HPDE6-E6E7 (cell line): Measurements from ENCODE around the gene DAZL.

Experiments used
- DNase-seq: peaks from one replicate; pipeline ENCODE4 v3.0.0; 2011; ENCODE audit warnings: missing footprints; ENCODE audit errors: extremely low spot score

Gene DAZL

DNA sequence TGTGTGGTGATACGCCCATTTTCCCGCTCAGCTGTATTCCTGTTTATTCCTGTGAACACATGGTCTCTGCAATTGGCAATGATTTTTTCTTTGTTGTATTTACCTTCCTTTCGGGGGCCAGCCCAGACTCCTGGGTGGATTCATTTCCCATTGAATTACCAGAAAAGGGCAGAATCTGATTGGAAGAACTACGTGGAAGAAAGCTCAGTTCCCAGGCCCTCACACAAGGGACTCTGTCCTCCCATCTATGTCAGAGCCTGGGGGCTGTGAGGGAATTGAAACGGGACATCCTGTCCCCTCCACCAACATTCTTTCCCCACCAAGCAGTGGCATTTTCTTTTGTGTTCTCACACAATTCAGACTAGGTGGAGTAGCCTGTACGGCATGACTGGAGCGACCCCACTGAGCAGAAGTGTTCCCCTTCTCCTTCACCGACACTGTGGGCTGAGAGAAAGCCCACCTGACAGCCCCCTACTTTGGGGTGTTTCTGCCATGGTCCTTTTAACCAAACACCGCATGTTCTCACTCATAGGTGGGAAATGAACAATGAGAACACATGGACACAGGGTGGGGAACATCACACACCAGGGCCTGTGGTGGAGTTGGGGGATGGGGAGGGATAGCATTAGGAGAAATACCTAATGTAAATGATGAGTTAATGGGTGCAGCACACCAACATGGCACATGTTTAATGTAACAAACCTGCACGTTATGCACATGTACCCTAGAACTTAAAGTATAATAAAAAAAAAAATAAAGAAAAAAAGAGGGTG is 59.6 kb downstream of the DAZL start:
- no peak for DNase-seq

DNA sequence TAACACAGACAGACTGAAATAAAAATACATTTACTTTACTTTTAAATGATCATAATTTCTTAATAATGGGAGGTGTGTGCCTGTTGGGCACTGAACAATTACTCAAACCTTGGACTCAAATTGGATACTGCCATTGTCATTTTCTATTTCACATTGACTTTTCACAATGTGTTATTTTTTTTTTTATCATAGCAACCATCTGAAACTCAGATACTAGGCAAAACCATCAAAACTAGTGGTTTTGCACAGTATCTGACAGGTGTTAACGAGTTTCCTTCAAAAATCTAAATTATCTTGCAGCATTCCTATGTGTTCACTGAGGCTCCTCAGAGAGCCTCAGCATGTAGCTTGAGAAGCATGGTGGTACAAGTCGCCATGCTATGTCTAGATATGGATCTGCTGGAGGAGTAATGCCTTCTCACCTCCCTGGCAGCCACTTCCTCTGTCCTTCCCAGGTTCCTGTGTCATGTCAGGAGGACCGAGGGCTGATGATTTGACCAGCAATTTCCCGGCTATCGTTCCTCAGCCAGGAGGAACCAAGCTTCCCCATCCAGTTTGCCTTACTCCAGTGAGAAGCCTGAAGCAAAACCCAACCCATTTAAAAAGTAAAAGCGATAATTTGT is 61.9 kb downstream of the DAZL start:
- DNase-seq = no peak

DNA sequence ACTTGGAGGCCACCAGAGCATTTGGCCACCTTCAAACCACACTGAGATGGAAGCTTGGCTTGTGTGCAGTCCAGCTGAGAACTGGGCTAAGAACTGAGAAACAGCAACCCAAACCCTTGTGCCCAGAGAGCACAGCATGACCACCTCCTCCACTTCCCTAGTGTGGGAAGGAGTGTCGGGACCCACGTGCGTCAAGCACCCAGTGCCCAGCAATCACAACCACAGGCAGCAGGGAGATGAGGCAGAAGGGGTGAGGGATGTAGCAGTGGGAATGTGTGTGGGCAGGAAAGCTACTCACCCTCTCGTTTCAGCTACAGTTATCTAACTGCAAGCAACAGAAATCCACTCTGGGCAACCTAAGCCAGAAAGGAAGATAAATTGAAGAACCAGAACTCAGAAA is 66.7 kb downstream of the DAZL start:
- DNase-seq = no peak

DNA sequence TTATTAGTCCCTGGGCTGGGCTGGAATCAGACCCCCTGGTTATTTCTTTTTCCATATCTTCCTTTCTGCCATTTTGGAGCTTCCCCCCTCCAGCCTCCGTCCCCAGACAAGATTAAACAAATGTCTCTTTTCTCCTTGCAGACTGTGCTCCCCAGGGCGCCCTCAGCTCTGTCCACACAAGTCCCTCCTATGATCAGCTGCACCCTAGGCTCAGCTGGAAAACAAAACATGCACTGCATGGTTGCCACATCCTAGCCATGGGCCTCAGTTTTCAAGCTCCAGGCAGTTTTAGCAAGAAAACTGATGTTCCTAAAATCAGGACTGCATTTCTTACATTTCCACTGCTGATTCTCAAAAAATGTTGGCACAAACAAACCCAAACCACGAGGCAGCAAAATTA is 68.2 kb downstream of the DAZL start:
- DNase-seq = no peak
